Measurements from ENCODE around the gene CD99.
"Not testable (repeated sequence)": the region's sequence is repeated elsewhere in the genome, so short reads cannot be mapped to it uniquely, and the experiment has no call there.

CD99 gene

DNA sequence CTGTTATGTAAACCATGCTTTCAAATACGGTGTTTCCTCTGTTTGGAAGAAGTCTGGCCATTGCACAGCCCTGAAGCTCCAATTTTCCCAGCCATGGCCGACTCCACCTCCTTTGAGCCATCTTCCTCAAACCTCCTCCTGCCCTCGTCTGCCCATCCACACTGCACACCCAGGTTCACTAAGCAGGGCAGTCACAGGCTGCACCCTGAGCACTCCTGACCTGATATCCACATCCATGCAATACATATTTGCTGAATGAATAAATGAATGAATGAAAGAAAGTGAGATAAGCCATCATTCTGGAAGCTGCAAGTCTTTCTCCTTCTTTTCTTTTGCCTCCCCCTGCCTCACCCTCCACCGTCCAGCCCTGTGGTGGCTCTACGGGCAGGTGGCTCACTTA, 83.0 kb downstream of the CD99 start:
- DNase-seq (ENCODE audit: low read depth), result no peak
- H3K4me3 ChIP-seq (ENCODE audit: low read length), result no peak overlapping the region
- TF ChIP-seq, protein P1, sequence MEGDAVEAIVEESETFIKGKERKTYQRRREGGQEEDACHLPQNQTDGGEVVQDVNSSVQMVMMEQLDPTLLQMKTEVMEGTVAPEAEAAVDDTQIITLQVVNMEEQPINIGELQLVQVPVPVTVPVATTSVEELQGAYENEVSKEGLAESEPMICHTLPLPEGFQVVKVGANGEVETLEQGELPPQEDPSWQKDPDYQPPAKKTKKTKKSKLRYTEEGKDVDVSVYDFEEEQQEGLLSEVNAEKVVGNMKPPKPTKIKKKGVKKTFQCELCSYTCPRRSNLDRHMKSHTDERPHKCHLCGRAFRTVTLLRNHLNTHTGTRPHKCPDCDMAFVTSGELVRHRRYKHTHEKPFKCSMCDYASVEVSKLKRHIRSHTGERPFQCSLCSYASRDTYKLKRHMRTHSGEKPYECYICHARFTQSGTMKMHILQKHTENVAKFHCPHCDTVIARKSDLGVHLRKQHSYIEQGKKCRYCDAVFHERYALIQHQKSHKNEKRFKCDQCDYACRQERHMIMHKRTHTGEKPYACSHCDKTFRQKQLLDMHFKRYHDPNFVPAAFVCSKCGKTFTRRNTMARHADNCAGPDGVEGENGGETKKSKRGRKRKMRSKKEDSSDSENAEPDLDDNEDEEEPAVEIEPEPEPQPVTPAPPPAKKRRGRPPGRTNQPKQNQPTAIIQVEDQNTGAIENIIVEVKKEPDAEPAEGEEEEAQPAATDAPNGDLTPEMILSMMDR (IDR thresholded peaks at IDR 0.05; ENCODE audit: insufficient read depth, low read depth, low read length, missing control alignments), result no peak

DNA sequence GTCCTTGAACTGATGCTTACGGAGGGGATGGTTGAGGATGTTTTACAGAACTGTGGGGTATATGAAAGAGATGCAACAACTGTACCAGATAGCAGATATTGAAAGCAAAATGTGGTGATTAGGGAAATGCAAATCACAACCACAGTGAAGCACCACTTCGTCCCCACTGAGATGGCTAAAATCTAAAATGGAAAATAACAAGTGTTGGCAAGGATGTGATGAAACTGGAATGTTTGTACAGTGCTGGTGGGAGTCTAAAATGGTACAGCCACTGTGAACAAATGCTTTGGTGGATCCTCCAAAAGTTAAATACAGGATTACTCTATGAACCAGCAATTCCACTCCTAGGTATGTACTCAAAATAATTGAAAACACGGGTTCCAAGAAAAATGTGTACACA, 83.7 kb downstream of the CD99 start:
- no peak overlapping the region for H3K4me3 ChIP-seq (ENCODE audit: low read length)
- no peak for DNase-seq (ENCODE audit: low read depth)
- TF ChIP-seq, protein P1 (IDR thresholded peaks at IDR 0.05; ENCODE audit: insufficient read depth, low read depth, low read length, missing control alignments), result no peak

DNA sequence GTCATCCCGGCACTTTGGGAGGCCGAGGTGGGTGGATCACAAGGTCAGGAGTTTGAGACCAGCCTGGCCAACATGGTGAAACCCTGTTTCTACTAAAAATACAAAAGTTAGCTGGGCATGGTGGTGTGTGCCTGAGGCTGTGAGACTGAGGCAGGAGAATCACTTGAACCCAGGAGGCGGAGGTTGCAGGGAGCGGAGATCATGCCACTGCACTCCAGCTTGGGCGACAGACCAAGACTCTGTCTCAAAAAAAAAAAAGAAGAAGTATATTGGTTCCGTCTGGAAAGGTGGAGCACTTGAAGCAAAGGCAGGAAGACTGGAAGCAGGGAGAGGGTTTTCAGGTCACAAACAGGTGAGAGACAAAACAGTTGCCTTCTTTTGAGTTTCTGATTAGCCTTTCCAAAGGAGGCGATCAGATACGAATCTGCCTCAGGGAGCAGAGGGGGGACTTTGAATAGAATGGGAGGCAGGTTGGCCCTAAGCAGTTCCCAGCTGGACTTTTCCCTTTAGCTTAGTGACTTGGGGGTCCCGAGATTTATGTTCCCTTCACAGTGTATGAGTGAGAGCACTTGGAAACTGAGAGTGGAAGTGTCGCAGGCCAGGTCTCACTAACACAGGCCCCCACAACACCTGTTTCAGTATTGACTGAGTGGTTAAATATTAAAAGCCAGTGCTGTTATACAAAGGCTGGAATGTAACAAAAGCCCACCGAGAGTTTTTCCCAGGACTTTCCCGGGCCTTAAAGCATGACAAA, 89.6 kb downstream of the CD99 start:
- DNase-seq (ENCODE audit: low read depth); H3K4me3 ChIP-seq (ENCODE audit: low read length): not testable (repeated sequence)

DNA sequence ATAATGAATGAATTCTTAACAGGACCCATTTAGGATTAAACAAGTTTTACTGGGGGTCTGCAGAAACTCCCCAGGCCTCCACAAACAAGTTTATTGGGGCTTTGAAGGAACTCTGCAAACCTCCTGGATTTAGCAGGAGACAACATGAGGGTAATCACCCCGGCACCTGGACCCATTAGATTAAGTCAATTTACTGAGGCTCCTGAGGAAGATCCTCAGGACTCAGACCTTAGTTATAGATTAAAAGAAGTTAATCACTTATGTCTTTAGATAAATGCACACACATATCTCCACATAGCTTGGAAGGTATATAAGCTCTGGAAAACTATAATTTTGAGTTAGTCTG, 90.1 kb downstream of the CD99 start:
- H3K4me3 ChIP-seq (ENCODE audit: low read length), result no peak overlapping the region
- DNase-seq (ENCODE audit: low read depth), result no peak
- TF ChIP-seq, protein P1 (IDR thresholded peaks at IDR 0.05; ENCODE audit: insufficient read depth, low read depth, low read length, missing control alignments), result no peak

DNA sequence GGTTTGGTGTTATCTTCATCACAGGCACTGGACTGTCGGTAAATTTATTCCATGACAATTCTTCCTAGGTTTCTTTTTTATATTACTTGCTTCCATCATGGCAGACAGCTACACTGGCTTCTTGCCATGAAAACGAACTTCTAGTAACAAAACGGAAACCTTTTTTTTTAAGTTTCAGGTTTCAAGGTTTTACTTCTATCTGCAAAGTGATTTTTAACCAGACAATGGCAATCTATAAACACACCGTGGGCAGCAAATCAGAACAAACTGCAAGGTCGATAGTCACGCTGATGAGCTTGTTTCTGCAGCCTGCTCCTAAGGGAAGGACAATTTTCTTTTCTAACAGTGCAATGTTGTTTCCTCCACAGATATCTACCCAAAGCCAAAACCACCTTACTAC, 90.6 kb downstream of the CD99 start:
- TF ChIP-seq, protein P1 (IDR thresholded peaks at IDR 0.05; ENCODE audit: insufficient read depth, low read depth, low read length, missing control alignments), result no peak
- DNase-seq (ENCODE audit: low read depth), result no peak
- H3K4me3 ChIP-seq (ENCODE audit: low read length), result no peak overlapping the region

DNA sequence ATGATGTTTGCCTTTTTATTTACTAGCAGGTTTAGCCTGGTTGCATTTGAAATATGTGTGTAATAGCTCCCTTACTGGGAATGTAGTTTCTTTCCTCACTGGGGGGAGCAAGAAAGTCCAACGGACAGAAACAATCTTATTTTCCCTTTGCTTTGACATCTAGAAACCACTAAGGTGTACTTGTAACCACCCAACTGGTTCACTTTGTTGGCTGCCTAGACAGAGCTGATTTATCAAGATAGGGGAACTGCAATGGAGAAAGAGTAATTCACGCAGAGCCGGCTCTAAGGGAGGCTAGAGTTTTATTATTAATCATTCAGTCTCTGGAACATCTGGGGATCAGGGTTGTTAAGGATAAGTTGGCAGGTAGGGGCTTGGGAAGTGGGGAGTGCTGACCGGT, 91.1 kb downstream of the CD99 start:
- no peak overlapping the region for H3K4me3 ChIP-seq (ENCODE audit: low read length)
- no peak for DNase-seq (ENCODE audit: low read depth)
- TF ChIP-seq, protein P1 (IDR thresholded peaks at IDR 0.05; ENCODE audit: insufficient read depth, low read depth, low read length, missing control alignments), result no peak

DNA sequence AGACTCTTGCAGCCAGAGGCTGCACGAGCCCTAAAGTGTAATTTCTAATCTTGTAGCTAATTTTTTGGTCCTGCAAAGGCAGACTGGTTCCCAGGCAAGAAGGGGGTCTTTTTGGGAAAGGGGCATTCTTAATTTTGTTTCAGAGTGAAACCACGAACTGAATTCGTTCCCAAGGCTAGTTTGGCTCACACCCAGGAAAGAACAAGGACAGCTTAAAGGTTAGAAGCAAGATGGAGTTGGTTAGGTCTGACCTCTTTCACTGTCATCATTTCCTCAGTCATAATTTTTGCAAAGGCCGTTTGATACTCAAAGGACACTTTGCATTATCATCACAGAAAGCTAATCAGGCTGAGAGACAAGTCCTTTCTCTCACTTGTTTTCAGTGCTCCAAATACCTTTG, 91.7 kb downstream of the CD99 start:
- TF ChIP-seq, protein P1 (IDR thresholded peaks at IDR 0.05; ENCODE audit: insufficient read depth, low read depth, low read length, missing control alignments), result no peak
- DNase-seq (ENCODE audit: low read depth), result no peak
- no peak overlapping the region for H3K4me3 ChIP-seq (ENCODE audit: low read length)

Measured in epithelial cell of esophagus (primary cell).